ENCODE data around the gene FZD7. TPM values are rescaled to one million over a fixed set of nuclear protein-coding genes. Genes with fewer than 3 reads are reported as not detected.

The FZD7 gene
- total RNA-seq, 4 donors from 2014 or later: 10.1 to 23.6 (median 10.9) TPM

DNA sequence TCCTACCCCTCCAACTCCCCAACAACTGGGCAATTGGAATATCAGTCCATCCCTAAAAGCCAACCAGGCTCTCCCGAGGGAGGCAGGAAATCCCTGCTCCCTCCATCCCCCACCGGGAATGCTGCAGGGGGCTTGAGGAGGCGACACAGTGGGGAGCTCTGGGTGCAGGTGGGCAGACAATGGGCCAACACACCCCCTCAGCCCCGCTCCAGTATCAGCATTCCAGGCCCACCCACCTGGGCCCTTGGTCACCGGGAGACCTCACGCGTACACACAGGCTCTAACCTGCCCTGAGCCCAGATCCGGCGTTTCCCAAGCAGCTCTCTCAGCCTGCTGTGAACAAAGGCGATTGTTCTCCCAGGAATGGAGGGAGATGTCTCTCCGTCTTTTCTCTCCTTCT lies 37.6 kb upstream of the FZD7 start:
- H3K4me3 ChIP-seq (replicated peaks in 1 of 3): no peak overlapping the region
- 31 to 55% methylated on average over 11 of the region's 11 CpGs for WGBS, 2 donors
- H3K36me3 ChIP-seq: no peaks in the 10 kb centered on the region

DNA sequence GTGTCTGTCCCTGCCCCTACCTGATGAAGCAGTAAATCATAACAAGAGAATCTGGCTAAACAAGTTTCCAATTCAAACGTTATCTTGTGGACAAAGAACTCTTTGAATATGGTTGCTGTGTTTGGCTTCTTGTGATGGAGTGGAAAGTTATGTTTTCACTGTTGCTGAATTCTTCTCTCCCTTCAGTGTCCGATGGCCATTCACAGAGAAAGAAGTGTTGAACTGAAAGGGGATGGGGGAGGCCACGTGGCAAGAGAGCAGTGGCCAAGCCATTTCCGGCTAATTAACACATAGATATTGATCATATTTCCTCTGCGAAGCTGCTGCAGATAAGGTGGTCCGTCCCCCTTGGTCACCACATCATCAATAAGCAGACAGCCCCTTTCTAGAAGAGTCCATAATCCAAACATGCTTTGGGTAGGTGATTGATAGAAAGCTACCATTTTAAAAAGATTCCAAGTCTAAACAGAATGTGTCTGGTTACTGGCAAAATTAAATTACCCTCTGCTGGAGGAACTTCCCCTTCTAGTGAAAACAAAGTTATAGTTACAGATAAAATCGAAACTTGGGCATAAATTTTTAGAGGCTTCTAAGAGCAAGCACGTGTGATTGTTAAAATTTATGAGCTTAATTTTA lies 36.9 kb upstream of the FZD7 start:
- no peaks in the 10 kb centered on the region for H3K4me1 ChIP-seq
- 59 to 61% methylated on average over 8 of the region's 8 CpGs for WGBS, 2 donors
- no peak overlapping the region for H3K4me3 ChIP-seq (replicated peaks in 1 of 3)
- DNase-seq: no peak
- TF ChIP-seq CTCF (IDR thresholded peaks at IDR 0.05) (no peak), POLR2A (IDR thresholded peaks at IDR 0.05) (no peak)
- no peaks in the 10 kb centered on the region for H3K27me3 ChIP-seq
- no peak overlapping the region for H3K27ac ChIP-seq
- no peaks in the 10 kb centered on the region for H3K36me3 ChIP-seq
- intact Hi-C loops (cut with DNase I): no loop called here
- no peaks in the 10 kb centered on the region for H3K9me3 ChIP-seq

More for the DNA sequence above, 37.6 kb upstream of the FZD7 start:
- Histone ChIP-seq H3K9me3 (no peaks in the 10 kb centered on the region), H3K4me1 (no peaks in the 10 kb centered on the region), H3K27ac (no peak overlapping the region), H3K27me3 (no peaks in the 10 kb centered on the region)
- no peak for TF ChIP-seq POLR2A (IDR thresholded peaks at IDR 0.05)
- TF ChIP-seq CTCF (IDR thresholded peaks at IDR 0.05): no peak
- DNase-seq: no peak
- intact Hi-C loops (cut with DNase I): no loop called here

DNA sequence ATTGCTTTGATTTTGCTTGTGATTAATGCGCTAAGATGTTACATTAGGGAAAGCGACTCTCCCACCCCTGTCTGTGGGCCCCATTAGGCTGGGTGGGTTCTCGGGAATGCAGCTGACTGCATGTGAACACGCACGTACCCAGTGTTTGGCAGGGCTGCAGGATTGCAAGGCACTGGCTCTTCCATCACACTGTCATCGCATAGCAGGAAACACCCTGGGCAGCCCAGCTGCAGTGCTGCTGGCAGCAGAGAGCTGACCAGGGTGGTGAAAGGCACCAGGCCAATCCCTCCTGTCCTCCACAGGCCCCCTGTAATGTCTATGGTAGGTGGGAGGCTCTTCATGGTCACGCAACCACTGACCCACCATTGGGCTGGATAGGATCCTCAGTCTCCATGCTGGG lies 34.4 kb upstream of the FZD7 start:
- Histone ChIP-seq H3K27ac (no peak overlapping the region), H3K4me1 (no peaks in the 10 kb centered on the region), H3K36me3 (no peaks in the 10 kb centered on the region), H3K27me3 (no peaks in the 10 kb centered on the region), H3K4me3 (replicated peaks in 1 of 3) (no peak overlapping the region), H3K9me3 (no peaks in the 10 kb centered on the region)
- 77 to 98% methylated on average over 6 to 7 of the region's 7 CpGs for WGBS, 2 donors
- intact Hi-C loops (cut with DNase I): no loop called here
- TF ChIP-seq CTCF (IDR thresholded peaks at IDR 0.05) (no peak), POLR2A (IDR thresholded peaks at IDR 0.05) (no peak)
- DNase-seq: no peak

DNA sequence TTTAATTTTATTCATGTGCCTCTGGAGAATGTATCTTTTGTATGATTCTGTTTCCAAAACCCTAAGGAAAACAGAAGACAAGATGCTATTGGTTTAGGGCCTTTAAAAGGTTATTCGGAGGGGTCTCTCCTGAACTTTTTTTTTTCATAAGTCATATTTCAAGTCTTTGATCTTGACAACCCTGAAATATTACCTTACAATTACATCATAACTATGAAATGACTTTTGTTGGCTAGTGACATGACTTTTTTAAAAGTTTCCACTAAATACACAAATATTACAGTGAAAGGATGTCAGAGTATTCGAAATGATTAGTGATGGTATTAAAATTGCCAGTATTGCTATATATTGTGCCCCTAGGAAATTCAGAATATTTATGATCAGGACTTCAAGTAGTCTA lies 31.8 kb upstream of the FZD7 start:
- 90 to 97% methylated on average over 2 of the region's 2 CpGs for WGBS, 2 donors
- Histone ChIP-seq H3K27me3 (no peaks in the 10 kb centered on the region), H3K27ac (no peak overlapping the region), H3K4me3 (replicated peaks in 1 of 3) (no peak overlapping the region), H3K36me3 (no peaks in the 10 kb centered on the region), H3K4me1 (no peaks in the 10 kb centered on the region), H3K9me3 (no peaks in the 10 kb centered on the region)
- TF ChIP-seq CTCF (IDR thresholded peaks at IDR 0.05) (no peak), POLR2A (IDR thresholded peaks at IDR 0.05) (no peak)
- DNase-seq: no peak
- intact Hi-C loops (cut with DNase I): no loop called here

GRCh38 chr2:202002381-202002780 lies 31.3 kb upstream of the FZD7 start:
- no peak for TF ChIP-seq POLR2A (IDR thresholded peaks at IDR 0.05)
- TF ChIP-seq CTCF (IDR thresholded peaks at IDR 0.05): no peak
- Histone ChIP-seq H3K27ac (no peak overlapping the region), H3K27me3 (no peaks in the 10 kb centered on the region), H3K4me3 (replicated peaks in 1 of 3) (no peak overlapping the region), H3K4me1 (no peaks in the 10 kb centered on the region), H3K36me3 (no peaks in the 10 kb centered on the region), H3K9me3 (no peaks in the 10 kb centered on the region)
- WGBS, 2 donors: 83 to 88% methylated on average over 6 of the region's 6 CpGs
- intact Hi-C loops (cut with DNase I): no loop called here
- no peak for DNase-seq

All from thyroid gland (tissue), 4 donors.